Measurements from ENCODE around the gene AFG1L.

AFG1L gene

DNA sequence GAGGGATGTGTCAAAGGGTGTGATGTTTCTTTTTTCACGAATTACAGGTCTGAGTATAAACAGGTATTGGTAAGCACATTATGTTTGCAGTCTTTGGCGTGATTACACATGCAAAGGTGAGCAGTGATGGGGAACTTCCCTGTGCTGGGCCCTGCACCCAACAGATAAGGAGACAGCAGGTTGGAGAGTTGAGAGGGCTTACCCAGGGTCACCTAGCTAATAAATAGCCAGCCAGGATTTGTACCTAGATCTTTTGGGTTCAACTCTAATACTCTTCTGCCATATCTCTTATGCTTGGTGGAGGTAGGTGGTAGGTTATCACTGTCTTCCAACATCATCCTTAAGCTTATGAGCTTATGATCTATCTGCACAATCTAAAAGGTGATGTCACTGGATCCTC is 46.5 kb downstream of the AFG1L start:
- no peak for DNase-seq (ENCODE audit: extremely low spot score)
- TF ChIP-seq HDGF (IDR thresholded peaks at IDR 0.05; ENCODE audit: borderline replicate concordance): no peak
- TF ChIP-seq L3MBTL2 (conservative IDR thresholded peaks at IDR 0.05): no peak
- TF ChIP-seq ARNT (IDR thresholded peaks at IDR 0.05): no peak
- TF ChIP-seq NFRKB (IDR thresholded peaks at IDR 0.05): no peak
- no peak for TF ChIP-seq CTBP1 (IDR thresholded peaks at IDR 0.05; ENCODE audit: borderline replicate concordance)
- no peak for TF ChIP-seq SUZ12 (IDR thresholded peaks at IDR 0.05)
- no peak for TF ChIP-seq TARDBP (IDR thresholded peaks at IDR 0.05)
- no peak for TF ChIP-seq BHLHE40 (IDR thresholded peaks at IDR 0.05; ENCODE audit: borderline replicate concordance)
- no peak for TF ChIP-seq LEF1 (IDR thresholded peaks at IDR 0.05; ENCODE audit: borderline replicate concordance)
- TF ChIP-seq, protein P1, sequence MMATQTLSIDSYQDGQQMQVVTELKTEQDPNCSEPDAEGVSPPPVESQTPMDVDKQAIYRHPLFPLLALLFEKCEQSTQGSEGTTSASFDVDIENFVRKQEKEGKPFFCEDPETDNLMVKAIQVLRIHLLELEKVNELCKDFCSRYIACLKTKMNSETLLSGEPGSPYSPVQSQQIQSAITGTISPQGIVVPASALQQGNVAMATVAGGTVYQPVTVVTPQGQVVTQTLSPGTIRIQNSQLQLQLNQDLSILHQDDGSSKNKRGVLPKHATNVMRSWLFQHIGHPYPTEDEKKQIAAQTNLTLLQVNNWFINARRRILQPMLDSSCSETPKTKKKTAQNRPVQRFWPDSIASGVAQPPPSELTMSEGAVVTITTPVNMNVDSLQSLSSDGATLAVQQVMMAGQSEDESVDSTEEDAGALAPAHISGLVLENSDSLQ (IDR thresholded peaks at IDR 0.05): no peak
- no peak for TF ChIP-seq ELF4 (IDR thresholded peaks at IDR 0.05)
- no peak for TF ChIP-seq SP1 (IDR thresholded peaks at IDR 0.05)
- ChIA-PET POLR2A (no interaction called here), CTCF (no interaction called here)

DNA sequence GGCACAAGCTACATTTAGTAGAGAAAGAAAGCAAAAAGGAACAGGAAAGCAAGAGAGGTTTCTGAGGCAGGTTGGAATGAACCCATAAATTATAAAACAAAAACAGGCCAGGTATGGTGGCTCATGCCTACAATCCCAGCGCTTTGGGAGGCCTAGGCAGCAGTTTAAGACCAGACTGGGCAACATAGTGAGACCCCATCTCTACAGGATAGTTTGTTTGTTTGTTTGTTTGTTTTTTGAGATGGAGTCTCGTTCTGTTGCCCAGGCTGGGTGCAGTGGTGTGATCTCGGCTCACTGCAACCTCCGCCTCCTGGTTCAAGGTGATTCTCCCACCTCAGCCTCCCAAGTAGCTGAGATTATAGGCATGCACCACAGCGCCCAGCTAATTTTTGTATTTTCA is 49.0 kb downstream of the AFG1L start:
- ChIA-PET POLR2A (no interaction called here), CTCF (no interaction called here)
- no peak for DNase-seq (ENCODE audit: extremely low spot score)
- no peak for TF ChIP-seq HDGF (IDR thresholded peaks at IDR 0.05; ENCODE audit: borderline replicate concordance)
- TF ChIP-seq LEF1 (IDR thresholded peaks at IDR 0.05; ENCODE audit: borderline replicate concordance): no peak
- no peak for TF ChIP-seq TARDBP (IDR thresholded peaks at IDR 0.05)
- no peak for TF ChIP-seq NFRKB (IDR thresholded peaks at IDR 0.05)
- TF ChIP-seq ELF4 (IDR thresholded peaks at IDR 0.05): no peak
- no peak for TF ChIP-seq SUZ12 (IDR thresholded peaks at IDR 0.05)
- no peak for TF ChIP-seq FOXK2 (IDR thresholded peaks at IDR 0.05)
- TF ChIP-seq L3MBTL2 (conservative IDR thresholded peaks at IDR 0.05): no peak

DNA sequence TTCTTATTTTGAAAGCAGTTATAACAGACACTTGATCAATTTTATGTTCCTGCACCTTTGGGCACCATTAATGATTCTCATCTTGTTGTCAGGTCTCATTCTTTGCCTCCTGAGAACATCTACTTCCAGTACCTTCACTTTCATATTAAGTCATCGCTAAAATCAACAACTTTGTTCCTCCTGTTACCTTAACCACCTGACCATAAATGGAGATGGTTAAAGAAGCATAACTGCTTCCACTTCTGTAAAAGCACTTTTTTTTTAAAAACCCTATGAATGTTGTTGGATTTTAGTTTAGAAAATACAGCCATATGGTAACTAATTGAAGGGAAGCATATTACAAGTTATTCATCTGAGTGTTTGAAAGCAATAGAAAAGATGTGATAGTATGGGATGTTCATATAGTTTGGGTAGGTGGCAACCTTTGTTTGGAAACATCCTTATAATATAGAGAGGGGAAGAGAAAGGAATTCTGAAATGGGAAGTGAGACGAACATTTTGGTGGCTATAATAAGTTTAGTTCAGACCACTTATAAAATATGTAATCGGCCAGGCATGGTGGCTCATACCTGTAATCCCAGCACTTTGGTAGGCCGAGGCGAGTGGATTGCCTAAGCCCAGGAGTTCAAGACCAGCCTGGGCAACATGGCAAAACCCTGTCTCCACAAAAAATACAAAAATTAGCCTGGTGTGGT is 53.9 kb downstream of the AFG1L start:
- ChIA-PET POLR2A (no interaction called here), CTCF (no interaction called here)
- DNase-seq (ENCODE audit: extremely low spot score): no peak
- no peak for TF ChIP-seq FOXA1 (IDR thresholded peaks at IDR 0.05)
- TF ChIP-seq, protein P1 (IDR thresholded peaks at IDR 0.05): no peak

DNA sequence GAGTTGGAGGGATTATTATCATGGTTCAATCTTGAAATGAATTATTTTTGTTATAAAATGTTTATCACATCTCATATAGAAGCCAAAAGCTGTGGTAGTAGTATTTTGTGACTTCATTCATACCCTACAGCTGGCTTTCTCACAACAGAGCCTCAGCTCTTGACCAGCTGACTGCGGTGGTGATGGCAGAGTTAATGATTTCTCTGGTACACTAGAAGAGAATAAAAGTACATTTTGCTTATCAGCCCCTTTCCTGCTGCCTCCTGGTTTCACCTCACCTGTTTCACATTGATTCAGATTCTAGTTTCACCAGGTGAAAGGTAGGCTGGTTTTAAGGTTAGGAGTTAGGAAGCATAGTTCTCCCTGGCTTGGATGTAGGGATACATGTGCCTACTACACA is 55.7 kb downstream of the AFG1L start:
- TF ChIP-seq L3MBTL2 (conservative IDR thresholded peaks at IDR 0.05): no peak
- TF ChIP-seq ZNF384 (IDR thresholded peaks at IDR 0.05): no peak
- TF ChIP-seq FOXA1 (IDR thresholded peaks at IDR 0.05): no peak
- TF ChIP-seq, protein P1 (IDR thresholded peaks at IDR 0.05): no peak
- no peak for TF ChIP-seq CTBP1 (IDR thresholded peaks at IDR 0.05; ENCODE audit: borderline replicate concordance)
- no peak for TF ChIP-seq FOXK2 (IDR thresholded peaks at IDR 0.05)
- no peak for TF ChIP-seq ARNT (IDR thresholded peaks at IDR 0.05)
- no peak for TF ChIP-seq FOXM1 (IDR thresholded peaks at IDR 0.05; ENCODE audit: borderline replicate concordance)
- no peak for TF ChIP-seq BHLHE40 (IDR thresholded peaks at IDR 0.05; ENCODE audit: borderline replicate concordance)
- POLR2A ChIA-PET: interaction anchor here (0.6 kb wide), 1 partner anchor 226 kb away, joined by 3 read pairs; no protein-coding TSS in a partner anchor
- no peak for DNase-seq (ENCODE audit: extremely low spot score)
- CTCF ChIA-PET: no interaction called here

DNA sequence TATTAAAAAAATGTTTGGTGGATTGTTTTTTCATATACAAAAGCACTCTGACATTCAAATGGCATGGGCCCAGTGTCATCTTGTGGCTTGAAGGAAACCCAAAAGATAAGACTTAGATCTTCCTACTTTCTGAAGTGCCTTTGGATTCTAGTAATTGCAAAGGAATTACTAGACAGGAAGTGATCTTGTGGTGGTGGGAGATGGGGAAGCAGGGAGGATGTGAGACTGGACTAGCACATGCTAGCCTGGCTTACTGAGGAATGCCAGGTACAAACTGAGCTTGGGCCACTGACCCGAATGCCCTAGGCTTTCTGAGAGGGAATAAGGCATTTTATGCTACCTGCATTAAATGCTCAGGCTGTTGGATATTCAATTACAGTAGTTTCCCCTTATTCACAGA is 59.0 kb downstream of the AFG1L start:
- TF ChIP-seq L3MBTL2 (conservative IDR thresholded peaks at IDR 0.05): no peak
- TF ChIP-seq TARDBP (IDR thresholded peaks at IDR 0.05): no peak
- no peak for TF ChIP-seq FOXA1 (IDR thresholded peaks at IDR 0.05)
- no peak for TF ChIP-seq NFRKB (IDR thresholded peaks at IDR 0.05)
- TF ChIP-seq ELF4 (IDR thresholded peaks at IDR 0.05): no peak
- TF ChIP-seq ARNT (IDR thresholded peaks at IDR 0.05): no peak
- no peak for TF ChIP-seq LEF1 (IDR thresholded peaks at IDR 0.05; ENCODE audit: borderline replicate concordance)
- TF ChIP-seq SP1 (IDR thresholded peaks at IDR 0.05): no peak
- TF ChIP-seq HDGF (IDR thresholded peaks at IDR 0.05; ENCODE audit: borderline replicate concordance): no peak
- no peak for TF ChIP-seq CTBP1 (IDR thresholded peaks at IDR 0.05; ENCODE audit: borderline replicate concordance)
- TF ChIP-seq FOXK2 (IDR thresholded peaks at IDR 0.05): no peak
- no peak for TF ChIP-seq FOXM1 (IDR thresholded peaks at IDR 0.05; ENCODE audit: borderline replicate concordance)
- no peak for TF ChIP-seq BHLHE40 (IDR thresholded peaks at IDR 0.05; ENCODE audit: borderline replicate concordance)
- TF ChIP-seq, protein P1 (IDR thresholded peaks at IDR 0.05): no peak
- no peak for TF ChIP-seq ZNF384 (IDR thresholded peaks at IDR 0.05)
- no peak for TF ChIP-seq SUZ12 (IDR thresholded peaks at IDR 0.05)
- ChIA-PET CTCF (interaction anchor here (0.5 kb wide), 1 partner anchor 8 kb away, joined by 3 read pairs; no protein-coding TSS in a partner anchor), POLR2A (no interaction called here)
- no peak for DNase-seq (ENCODE audit: extremely low spot score)

DNA sequence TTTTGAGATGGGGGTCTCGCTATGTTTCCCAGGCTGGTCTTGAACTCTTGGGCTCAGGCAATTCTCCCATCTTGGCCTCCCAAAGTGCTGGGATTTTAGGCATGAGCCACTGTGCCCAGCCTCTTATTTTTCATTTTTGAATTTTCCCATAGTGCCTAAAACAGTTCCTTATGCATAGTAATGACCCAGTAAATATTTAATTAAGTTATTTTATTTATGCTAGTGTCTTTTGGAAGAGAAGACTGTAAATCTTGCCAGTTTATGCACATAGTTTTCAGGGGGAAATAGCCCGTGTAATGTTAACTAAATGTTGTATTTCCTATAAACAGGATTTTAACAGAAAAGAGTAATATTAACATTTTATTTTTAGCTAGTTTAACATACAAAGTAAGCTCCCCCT is 60.3 kb downstream of the AFG1L start:
- CTCF ChIA-PET: no interaction called here
- DNase-seq (ENCODE audit: extremely low spot score): no peak
- TF ChIP-seq LEF1 (IDR thresholded peaks at IDR 0.05; ENCODE audit: borderline replicate concordance) (no peak), HDGF (IDR thresholded peaks at IDR 0.05; ENCODE audit: borderline replicate concordance) (no peak), L3MBTL2 (conservative IDR thresholded peaks at IDR 0.05) (no peak), NFRKB (IDR thresholded peaks at IDR 0.05) (no peak), SUZ12 (IDR thresholded peaks at IDR 0.05) (no peak), SP1 (IDR thresholded peaks at IDR 0.05) (no peak), FOXK2 (IDR thresholded peaks at IDR 0.05) (no peak), FOXA1 (IDR thresholded peaks at IDR 0.05) (no peak), BHLHE40 (IDR thresholded peaks at IDR 0.05; ENCODE audit: borderline replicate concordance) (no peak), ELF4 (IDR thresholded peaks at IDR 0.05) (no peak)
- TF ChIP-seq, protein P1 (IDR thresholded peaks at IDR 0.05): no peak
- POLR2A ChIA-PET: no interaction called here

Measured in HEK293T (cell line).